Fibroblast of upper back skin (primary cell): ENCODE measurements around the gene MTSS2.

Source experiments
- DNase-seq: peaks from one replicate; pipeline ENCODE4 v3.0.0-alpha.2; 2013

The MTSS2 gene

DNA sequence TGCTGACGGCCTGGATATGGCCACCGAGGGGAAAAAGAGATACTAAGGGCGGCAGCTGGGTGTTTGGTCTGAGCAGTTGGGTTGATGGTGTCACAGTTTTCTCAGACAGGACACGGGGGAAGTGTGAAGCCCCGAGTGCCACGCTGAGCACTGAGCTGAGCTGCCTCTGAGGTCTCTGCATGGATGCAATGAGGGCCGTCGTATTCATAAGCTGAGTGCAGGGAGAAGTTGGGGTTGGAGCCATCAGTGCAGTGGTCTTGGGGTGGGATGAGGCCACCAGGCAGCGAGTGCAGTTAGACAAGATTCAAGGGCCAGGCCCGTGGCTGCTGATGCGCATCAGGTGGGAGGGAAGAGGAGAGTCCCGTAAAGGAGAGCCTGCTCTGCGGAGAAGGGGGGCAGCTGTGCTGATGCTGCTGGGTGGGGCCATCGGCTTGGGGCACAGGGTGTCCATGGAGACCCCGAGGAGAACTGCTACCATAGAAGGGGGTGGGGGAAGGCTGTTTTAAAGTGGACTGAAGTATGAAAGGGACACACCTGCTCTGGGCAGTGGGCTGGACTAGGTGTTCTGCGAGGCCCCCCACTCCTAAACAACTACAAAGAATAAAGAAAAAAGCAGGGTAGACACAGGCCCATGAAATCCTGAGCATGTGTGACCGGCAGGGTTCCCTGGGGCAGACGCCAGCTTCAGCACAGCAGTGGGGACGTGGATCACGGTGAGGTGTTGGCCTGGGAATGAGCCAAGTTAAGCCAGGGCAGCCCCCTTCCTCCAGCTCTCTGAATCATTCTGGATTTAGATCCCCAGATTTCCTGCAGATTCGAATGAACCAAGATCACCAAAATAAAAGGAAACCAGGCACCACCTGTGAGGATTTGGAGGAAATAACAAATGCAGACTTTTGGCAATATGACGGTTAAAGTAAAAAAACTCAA is 19.8 kb downstream of the MTSS2 start:
- no peak for DNase-seq

DNA sequence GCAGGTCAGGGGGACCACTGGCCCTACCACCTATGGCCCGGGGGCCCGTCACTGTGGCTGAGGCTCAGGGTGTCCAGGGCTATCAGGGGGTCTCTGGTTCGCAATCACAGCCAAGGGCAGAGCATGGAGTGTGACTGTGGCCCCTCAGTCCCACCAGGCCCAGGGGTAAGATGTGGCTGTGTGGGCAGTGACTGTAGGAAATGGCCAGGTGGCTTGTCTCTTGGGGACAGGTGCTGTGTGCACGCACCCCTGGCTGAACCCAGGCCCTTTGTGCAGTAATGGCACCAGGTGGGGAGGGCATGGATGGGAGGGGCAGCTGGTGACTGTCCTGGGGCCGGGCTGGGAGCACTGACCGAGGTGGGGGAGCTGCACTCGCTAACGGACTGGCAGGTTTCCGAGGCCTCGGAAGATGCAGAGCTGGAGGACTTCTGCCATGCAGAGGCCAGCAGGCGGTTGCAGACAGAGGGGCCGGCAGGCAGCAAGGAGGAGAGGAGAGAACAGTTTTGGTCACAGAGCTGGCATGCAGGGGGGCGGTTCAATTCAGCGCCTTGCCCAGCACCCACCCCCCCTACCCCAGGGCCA is 20.6 kb downstream of the MTSS2 start:
- DNase-seq: no peak

DNA sequence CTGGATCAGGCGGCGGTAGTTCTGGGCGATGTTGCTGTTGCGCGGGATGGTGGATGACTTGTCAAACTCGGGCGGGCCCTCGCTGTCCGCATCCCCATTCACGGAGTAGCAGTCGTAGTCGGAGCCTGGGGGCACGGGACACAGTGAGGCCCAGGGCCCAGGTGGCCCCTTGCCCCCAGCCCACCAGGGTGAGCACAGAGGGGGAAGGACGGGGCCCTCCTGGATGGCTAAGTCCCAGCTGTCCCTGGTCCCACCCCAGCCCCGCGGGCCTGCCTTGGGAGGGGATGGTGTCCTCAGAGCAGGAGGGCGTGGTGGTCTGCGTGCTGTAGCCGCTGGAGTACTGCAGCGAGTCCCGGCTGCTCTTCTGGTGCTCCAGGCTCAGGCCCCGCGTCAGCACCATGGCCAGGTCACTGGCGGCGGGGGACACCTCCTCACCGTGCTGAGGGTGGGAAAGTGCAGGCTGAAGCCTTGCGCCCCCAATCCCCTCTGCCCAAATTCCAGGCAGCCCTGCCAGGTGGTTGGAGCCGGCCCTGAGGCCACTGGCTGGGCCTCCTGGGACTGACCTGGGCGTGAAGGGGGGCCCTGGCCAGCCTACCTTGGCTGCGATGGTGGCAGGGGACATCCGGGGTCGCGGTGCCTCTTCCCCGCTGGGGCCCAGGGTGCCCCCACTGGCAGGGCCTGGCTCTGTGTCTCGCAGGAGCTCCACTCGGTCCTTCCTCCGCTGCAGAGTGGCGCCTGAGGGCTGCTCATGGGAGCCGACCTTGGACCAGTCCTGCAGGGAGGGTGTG is 21.3 kb downstream of the MTSS2 start:
- no peak for DNase-seq

DNA sequence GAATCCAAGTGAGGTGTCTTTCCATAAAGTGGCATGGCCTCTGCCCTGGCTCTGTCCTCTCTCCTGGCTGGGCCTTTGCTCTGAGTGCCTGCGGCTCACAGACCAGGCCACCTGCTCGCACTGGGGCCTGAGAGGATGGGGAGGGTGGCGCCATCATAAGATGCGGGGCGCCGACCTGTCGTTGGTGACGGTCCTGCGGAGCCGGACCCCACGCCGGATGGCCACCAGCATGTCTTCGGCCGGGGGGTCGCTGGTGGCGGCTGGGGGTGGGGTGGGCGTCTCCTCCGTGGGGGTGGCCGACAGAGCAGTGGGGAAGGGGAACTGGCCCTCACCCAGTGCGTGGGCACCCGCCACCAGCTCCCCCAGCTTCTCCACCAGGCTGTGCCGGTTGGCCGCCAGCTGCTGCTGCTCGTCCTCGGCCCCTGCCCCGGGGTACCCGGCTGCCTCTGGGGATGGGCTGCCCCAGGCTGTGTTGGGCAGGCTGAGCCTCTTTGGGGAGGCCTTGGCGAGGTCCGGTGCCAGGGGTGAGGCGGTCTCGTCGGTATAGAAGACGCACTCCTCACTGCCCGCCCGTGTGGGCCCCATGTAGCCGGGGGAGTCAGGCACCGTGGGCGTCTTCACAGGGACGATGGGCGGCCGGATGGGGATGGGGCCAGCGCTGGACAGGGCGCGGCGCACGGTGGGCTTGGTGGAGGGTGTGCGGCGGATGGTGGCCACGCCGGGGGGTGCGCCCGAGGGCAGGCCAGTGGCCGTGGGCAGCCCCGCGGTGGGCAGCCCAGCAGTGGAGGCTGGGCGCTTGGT is 22.1 kb downstream of the MTSS2 start:
- no peak for DNase-seq

DNA sequence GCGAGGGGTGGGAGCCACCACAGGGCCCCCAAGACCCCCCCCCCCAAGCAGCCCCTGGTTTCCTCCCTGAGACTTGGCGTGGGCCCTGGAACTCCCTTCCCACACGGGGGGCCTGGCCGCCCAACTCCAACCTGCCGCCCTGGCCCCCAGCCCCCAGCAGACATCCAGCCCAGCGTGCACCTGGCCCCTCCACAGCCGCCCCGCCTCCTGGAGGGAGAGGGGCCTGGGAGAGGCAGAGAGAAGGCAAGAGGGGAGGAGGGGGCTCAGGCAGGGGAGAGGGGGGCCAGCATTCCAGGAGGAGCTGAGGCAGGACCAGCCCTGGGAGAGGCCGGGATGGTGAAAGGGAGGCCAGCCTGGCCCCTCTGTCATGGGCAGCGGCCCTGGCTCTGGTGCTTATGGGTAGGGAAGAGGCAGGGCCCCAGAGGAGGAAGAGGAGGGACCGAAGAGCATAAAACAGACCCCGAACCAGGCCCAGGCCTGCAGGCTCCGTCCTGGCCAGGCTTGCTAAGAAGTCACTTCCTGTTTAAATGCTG is 22.8 kb downstream of the MTSS2 start:
- no peak for DNase-seq

DNA sequence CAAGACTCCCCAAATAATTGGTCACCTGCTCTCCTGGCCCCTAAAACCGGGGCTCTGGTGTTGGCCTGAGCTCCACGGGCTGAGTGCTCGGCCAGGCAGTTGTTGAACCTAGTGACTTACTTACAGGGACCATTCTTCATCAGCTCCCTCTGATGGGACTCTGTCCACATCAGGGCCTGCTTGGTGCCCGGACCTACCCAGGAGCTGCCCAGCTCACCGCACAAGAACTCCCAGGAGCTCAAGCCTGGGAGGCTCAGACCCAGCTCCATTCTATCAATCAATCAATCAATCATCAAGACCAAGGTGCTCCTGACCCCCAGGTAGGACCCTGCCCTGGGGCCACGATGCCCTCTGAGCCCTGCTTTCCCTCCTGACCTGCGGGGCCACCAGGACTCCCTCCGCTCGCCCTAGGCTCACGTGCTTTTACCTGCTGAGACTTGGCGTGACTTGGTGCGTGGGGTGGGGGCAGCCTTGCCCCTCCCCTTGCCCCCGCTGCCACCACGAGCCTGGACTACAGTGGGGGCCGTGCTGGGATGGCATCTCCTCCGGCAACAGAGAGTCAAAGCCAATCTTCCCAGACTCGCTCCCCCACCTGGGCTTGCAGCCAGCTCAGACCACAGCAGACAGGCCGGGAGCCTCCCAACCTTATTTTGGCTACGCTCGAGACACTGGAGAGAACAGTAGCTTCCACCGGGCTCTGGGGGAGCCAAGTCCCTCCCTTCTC is 23.8 kb downstream of the MTSS2 start:
- DNase-seq: peak; percentile 70

DNA sequence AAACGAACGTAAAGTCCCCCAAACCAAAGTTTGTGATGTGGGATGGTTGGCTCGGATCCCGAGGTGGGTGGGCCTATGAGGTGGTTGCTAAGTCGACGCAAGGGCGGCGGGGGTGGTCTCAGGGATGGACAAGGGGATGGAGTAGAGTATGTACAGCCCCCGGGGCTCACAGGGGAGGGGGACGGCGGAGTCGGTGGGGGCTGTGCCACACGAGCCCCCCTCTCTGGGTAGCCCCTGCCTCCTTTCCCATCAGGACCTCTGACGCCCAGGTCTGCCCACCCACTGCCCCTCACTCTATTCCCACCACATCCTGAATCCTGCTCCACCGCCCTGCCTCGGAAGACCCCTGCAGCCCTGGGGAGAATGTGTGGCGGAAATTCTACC is 24.3 kb downstream of the MTSS2 start:
- DNase-seq: no peak

DNA sequence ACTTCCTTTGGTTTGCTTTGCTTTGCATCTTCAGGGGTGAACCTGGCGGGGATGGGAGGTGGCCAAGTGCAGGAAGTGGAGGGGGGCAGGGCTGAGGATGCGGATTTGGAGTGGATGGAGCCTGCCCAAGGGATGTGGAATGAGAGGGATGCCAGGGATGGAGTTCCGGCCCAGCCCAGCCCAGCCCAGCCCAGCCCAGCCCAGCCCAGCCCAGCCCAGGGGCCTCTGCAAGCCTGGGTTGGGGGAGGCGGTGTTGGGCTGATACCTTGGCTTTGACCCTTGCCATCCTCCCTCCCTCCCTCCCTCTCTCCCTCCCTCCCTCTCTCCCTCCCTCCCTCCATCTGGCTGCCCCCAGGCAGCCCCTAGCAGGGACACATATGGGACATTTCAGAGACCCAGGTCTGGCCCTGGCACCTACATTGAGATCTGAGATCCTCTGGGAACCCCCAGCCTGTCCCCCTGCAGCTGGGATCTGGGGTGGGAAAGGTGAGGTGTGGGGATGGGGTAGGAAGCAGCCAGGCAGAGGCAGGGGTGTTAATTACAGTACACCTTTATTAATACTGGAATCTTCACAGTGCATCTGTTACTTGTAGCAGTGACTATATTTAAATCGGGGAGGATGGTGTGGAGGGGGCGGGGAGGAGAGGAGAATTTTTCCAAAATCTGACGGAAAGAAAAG is 25.0 kb downstream of the MTSS2 start:
- no peak for DNase-seq

DNA sequence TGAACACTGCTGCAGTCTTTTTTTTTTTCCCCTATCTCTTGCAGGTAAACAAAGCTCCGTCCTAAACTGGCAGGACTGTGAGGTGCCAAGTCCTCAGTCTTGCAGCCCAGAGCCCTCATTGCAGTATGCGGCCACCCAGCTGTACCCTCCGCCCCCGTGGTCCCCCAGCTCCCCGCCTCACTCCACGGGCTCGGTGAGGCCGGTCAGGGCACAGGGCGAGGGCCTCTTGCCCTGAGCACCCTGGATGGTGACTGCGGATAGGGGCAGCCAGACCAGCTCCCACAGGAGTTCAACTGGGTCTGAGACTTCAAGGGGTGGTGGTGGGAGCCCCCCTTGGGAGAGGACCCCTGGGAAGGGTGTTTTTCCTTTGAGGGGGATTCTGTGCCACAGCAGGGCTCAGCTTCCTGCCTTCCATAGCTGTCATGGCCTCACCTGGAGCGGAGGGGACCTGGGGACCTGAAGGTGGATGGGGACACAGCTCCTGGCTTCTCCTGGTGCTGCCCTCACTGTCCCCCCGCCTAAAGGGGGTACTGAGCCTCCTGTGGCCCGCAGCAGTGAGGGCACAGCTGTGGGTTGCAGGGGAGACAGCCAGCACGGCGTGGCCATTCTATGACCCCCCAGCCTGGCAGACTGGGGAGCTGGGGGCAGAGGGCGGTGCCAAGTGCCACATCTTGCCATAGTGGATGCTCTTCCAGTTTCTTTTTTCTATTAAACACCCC is 25.7 kb downstream of the MTSS2 start:
- no peak for DNase-seq

DNA sequence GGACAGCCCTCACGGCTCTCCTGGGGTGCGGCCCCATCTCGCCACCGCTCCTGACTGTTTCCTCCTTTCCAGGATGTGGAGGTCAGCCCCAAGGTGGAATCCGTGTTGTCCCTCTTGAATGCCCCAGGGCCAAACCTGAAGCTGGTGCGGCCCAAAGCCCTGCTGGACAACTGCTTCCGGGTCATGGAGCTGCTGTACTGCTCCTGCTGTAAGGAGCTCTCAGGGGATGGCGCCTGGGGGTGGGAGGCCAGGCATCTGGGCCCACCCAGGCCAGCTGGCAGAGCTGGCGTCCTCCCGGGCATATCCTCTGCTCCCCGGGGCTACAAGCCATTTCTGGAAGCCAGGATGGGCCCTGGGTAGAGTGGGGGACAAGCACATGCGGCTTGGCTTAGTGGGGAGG is 26.3 kb downstream of the MTSS2 start:
- DNase-seq: no peak

DNA sequence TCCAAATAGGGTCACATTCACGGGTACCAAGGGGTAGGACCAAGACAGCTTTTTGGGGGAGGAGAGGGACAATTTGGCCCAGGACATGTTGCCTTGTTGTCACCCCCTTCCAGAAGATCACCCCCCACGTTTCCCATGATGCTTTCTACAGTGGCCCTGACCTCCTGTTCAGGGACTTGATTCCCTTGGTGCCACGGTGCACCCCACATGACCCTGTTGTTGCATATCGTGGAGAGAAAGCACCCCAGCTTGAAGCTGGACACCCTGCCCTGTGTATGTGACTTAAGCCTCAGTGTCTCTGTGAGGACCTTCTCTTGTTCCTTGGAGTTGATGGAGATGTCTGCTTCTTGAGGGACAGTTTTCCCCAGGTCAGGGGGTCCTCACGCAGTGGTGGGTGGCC is 26.9 kb downstream of the MTSS2 start:
- DNase-seq: no peak

DNA sequence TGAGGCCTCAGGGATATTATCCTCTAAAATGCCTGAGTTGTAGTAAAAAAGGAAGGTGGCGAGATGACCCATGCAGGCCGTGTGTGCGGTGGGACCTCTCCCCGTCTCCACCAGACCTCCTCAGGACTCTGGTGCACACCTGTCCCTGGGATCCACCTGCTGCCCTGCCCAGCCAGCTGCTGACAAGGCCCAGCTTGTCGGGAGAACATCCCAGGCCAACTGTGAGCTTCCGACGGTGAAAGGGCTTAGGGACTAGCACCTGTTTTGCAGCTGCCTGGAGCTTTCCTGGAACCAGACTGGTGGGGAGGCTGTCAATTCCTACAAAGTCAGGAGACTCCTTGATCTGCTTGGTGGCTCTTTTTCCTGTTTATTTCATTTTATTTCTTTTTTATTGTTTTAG is 27.9 kb downstream of the MTSS2 start:
- DNase-seq: no peak

DNA sequence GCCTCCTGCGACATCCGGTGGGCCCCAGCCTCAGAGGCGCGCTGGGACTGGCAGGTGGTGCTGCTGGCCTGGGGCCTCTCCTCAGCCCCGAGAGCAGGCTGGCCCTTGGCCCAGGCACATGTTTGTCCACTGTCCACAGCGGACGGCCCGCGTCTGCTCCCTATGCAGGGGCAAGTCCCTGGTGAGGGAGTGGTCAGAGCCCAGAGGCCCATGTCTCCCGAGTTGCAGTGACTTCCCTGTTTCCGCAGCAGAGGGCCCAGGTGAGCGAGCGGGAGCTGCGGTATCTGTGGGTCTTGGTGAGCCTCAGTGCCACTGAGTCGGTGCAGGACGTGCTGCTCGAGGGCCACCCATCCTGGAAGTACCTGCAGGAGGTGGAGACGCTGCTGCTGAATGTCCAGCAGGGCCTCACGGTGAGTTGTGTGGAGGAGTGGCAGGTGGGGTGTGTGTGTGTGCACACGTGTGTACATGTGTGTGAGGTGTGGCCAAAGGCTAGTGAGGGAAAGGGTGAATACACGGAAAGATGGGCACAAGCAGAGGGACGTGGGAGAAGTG is 29.1 kb downstream of the MTSS2 start:
- DNase-seq: no peak

DNA sequence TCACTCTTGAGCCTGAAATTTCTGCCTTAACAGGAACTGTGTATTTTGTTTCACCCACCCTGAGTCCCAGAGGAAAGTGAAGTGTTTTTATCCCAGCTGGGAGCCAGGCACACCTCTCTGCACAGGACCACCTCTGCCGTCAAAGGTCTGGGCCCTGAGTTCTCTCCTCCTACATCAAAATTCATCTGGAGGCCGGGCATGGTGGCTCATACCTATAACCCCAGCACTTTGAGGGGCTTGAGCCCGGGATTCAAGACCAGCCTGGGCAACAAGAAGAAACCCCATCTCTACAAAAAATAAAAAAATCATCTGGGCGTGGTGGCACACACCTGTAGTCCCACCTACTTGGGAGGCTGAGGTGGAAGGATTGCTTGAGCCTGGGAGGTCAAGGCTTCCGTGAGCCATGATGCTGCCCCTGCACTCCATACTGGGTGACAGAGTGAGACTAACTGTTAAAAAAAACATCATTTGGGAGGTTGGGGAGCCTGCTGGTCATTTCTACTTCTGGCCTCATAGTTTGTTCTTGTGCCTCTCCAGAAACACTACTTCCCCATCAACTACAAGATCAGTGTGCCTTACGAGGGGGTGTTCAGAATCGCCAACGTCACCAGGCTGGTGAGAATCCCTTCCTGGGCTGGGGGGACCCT is 29.7 kb downstream of the MTSS2 start:
- DNase-seq: no peak

DNA sequence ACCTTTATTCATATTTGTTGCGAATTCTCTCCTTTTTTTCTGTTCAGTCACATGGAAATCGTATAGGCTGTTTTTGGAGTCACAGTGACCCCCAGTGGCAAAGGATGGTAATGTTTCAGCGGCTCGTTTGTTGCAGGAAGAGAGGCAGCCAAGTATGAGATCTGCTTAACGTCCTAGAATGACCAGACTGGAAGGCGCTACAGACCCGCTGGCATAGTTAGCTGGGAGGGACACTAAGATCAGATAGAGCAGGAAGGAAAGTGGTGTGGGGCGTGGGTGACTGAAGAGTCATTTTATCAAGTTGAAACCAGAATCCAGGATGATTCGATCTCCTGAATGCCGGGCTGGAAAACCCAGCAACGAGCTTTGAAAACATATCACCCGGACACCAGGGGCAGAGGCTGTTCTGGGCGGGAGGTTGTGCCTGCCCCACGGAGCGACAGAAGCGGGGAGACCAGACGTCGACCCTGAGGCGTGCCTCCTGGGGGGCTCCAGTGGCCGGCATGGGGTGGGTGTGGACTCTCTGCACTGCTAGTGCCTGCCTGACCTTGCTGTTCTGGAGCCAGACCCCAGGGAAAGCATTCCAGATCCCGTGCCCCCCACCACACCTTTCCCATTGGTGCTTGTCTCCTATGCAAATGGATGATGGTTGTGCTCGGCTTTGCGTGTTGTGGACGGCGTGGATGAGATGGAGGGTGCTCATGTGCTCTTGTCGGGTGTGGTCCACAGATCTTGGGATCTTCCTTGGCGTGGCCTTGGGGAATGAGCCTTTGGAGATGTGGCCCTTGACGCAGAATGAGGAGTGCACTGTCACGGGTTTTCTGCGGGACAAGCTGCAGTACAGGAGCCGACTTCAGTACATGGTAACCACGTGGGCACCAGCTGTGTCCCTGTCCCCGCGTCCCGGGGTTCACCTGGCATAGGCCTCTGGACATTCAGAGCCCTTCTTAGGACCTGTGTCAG is 31.8 kb downstream of the MTSS2 start:
- DNase-seq: peak; percentile 82

DNA sequence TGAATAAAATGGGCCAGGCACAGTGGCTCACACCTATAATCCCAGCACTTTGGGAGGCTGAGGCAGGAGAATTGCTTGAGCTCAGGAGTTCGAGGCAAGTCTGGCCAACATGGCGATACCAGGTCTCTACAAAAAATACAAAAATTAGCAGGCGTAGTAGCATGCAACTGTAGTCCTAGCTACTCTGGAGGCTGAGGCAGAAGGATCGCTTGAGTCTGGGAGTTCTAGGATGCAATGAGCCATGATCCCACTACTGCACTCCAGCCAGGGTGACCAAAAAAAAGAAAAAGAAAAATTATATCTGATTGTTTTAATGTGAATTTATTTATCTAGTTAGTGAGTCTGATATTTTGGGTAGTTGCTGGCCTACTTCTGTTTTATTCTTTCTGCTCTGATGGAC is 32.4 kb downstream of the MTSS2 start:
- DNase-seq: no peak

DNA sequence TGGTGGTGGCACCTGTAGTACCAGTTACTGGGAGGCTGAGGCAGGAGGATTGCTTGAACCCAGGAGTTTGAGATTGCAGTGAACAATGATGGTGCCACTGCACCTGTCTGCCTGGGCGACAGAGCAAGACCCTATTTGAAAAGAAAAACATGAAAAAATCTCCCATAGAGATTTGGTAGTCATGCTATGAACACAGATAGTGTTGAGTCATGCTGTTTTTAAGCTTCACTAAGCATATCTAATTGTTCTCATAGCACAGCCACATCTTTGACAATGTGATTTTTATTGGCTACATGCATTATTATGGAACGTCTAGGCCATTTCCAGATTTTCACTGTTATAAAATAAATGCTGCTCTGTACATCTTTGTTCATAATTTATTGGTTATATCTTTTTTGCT is 33.5 kb downstream of the MTSS2 start:
- no peak for DNase-seq

DNA sequence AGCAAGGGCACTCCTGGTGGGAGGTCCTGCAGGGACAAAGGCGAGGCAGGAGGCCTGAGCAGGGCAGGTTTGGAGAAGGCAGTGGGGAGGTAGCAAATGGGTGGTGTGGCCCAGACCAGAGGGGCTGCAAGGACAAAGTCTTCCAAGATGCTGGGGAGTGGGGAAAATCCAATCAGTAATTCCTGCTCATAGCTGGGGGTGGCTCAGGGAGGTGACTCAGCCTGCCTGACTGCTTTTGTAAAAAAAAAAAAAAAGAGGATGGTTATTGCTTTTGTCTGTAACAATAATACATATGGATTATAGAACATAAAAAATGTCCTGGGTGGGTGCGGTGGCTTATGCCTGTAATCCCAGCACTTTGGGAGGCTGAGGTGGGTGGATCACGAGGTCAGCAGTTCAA is 34.3 kb downstream of the MTSS2 start:
- DNase-seq: peak; percentile 22

DNA sequence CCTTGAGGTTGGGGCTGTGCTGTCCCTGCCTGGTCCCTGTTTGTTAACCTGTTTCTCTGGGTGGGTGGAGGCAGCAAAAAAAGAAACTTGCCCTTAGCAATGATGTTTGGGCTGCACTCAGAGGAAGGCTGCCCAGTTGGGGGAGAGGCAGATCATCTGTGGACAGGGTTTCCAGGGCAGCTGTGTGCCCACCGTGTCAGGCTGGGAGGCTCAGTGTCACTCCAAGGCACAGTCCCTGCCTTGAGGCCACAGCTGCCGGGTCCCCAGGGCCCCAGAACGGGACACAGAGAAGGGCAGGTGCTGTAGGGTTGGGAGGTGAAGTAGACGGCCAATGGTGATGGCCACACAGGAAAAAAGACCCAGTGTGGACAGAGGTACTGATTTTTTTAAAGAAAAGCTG is 35.6 kb downstream of the MTSS2 start:
- no peak for DNase-seq
